Loucy (cell line): ENCODE measurements around the gene ACVR1B.

Source experiments
- H2AFZ ChIP-seq: fragments of 200-600 bp; sonication (generic); 2 replicates; pipeline ENCODE4 v1.6.0; 2016; ENCODE audit warnings: antibody characterized with exemption, mild to moderate bottlenecking, low read length, moderate library complexity
- H3F3A ChIP-seq: fragments of 200-600 bp; 2 replicates; pipeline ENCODE4 v1.6.0; 2016; ENCODE audit warnings: antibody characterized with exemption, low read depth, mild to moderate bottlenecking
- H3K27me3 ChIP-seq: fragments of 200-600 bp; sonication (generic); 2 replicates; pipeline ENCODE4 v1.6.1; 2014; ENCODE audit warnings: low read length, mild to moderate bottlenecking; ENCODE audit not compliant: insufficient read depth, poor library complexity, severe bottlenecking
- H3K36me3 ChIP-seq: fragments of 200-600 bp; sonication (generic); 2 replicates; pipeline ENCODE4 v1.6.1; 2016; ENCODE audit warnings: low read length; ENCODE audit not compliant: insufficient read depth
- H3K4me1 ChIP-seq: fragments of 200-600 bp; sonication (generic); 2 replicates; pipeline ENCODE4 v1.5.1; 2014; ENCODE audit warnings: low read length, mild to moderate bottlenecking; ENCODE audit not compliant: insufficient read depth, poor library complexity, severe bottlenecking
- H3K4me2 ChIP-seq: fragments of 200-600 bp; sonication (generic); 2 replicates; pipeline ENCODE4 v1.6.0; 2014; ENCODE audit warnings: antibody characterized with exemption, low read length, low read depth, mild to moderate bottlenecking; ENCODE audit not compliant: poor library complexity, severe bottlenecking
- H3K4me3 ChIP-seq: fragments of 200-600 bp; sonication (generic); 2 replicates; pipeline ENCODE4 v1.5.1; 2014; ENCODE audit warnings: low read length, mild to moderate bottlenecking, mixed read lengths; ENCODE audit not compliant: poor library complexity, severe bottlenecking
- H3K79me2 ChIP-seq: fragments of 200-600 bp; sonication (generic); 2 replicates; pipeline ENCODE4 v1.6.1; 2014; ENCODE audit warnings: low read length; ENCODE audit not compliant: insufficient read depth
- H3K9ac ChIP-seq: fragments of 200-600 bp; sonication (generic); 2 replicates; pipeline ENCODE4 v1.6.0; 2014; ENCODE audit warnings: mild to moderate bottlenecking, low read depth, low read length, moderate library complexity; ENCODE audit not compliant: poor library complexity, severe bottlenecking
- H3K9me2 ChIP-seq: fragments of 200-600 bp; sonication (generic); replicated peaks from 2 replicates; pipeline ENCODE4 v1.6.1; 2016; ENCODE audit warnings: low read depth, low read length, mixed read lengths
- H3K9me3 ChIP-seq: fragments of 200-600 bp; sonication (generic); 2 replicates; pipeline ENCODE4 v1.6.1; 2014; ENCODE audit warnings: mild to moderate bottlenecking, antibody characterized with exemption, low read length, low read depth; ENCODE audit not compliant: insufficient read depth
- H4K20me1 ChIP-seq: fragments of 200-600 bp; sonication (generic); 2 replicates; pipeline ENCODE4 v1.6.0; 2014; ENCODE audit warnings: antibody characterized with exemption, low read length, mild to moderate bottlenecking; ENCODE audit not compliant: insufficient read depth, poor library complexity, severe bottlenecking
- EZH2phosphoT487 ChIP-seq: fragments of 200-600 bp; IDR thresholded peaks from 2 replicates; pipeline ENCODE4 v1.6.1; 2018; ENCODE audit warnings: antibody characterized with exemption, mild to moderate bottlenecking, moderate library complexity, borderline replicate concordance
- TF ChIP-seq, protein P1 (sequence below): fragments of 200-600 bp; sonication (generic); conservative IDR thresholded peaks from 2 replicates; pipeline ENCODE4 v1.5.1; 2014; ENCODE audit warnings: mild to moderate bottlenecking, antibody characterized with exemption, low read length

Gene ACVR1B

DNA sequence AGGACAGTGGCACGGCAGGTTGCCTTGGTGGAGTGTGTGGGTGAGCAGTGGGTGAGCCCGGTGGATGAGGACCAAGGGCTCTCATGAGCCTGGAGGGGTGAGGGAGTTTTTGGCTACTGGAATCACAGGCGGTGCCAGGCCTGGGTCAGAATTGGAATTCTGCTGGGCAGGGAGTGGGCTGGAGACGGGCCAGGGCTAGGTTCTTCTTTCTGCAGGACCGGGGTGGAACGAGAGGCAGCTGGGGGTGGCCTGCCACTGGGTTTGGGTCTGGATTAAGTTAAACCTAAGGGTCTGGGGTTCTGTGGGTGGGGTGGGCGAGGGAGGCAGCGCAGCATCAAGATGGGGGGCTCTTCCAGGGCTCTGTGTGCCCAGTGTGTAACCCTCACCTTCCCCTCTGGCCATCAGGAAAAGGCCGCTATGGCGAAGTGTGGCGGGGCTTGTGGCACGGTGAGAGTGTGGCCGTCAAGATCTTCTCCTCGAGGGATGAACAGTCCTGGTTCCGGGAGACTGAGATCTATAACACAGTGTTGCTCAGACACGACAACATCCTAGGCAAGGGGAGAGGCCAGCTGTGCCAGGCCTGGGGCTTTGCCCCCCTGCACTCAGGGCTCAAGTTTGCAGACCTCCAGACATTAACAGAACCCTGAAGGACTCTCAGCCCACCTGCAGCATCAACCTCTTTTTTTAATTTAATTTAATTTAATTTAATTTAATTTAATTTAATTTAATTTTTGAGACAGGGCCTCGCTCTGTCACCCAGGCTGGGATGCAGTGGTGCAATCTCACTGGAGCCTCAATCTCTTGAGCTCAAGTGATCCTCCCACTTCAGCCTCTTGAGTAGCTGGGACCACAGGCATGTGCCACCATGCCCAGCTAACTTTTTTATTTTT is 37.2 kb upstream of the ACVR1B start:
- H3K4me1 ChIP-seq, result peaks cover 32% of the 10 kb centered on the region
- H3F3A ChIP-seq, result no peaks in the 10 kb centered on the region

DNA sequence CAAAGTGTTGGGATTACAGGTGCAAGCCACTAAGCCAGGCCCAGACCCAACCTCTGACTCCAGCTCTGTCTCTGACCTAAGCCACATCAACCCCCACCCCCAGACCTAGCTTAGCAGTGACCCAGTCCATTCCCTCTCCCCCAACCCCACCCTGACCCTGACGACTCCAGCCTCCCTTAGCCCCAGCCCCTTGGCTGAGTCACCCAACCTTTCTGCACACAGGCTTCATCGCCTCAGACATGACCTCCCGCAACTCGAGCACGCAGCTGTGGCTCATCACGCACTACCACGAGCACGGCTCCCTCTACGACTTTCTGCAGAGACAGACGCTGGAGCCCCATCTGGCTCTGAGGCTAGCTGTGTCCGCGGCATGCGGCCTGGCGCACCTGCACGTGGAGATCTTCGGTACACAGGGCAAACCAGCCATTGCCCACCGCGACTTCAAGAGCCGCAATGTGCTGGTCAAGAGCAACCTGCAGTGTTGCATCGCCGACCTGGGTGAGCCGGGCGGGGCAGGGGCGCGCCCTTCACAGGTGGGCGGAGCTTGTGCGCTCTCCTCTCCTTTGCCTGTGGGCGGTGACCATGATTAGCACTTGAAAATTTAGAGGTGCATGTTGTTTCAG is 36.4 kb upstream of the ACVR1B start:
- no peaks in the 10 kb centered on the region for H4K20me1 ChIP-seq
- no peaks in the 10 kb centered on the region for H3K9me3 ChIP-seq
- no peaks in the 10 kb centered on the region for H3K9me2 ChIP-seq
- H3K4me3 ChIP-seq, result no peak overlapping the region
- H3K4me1 ChIP-seq, result peaks cover 29% of the 10 kb centered on the region
- TF ChIP-seq, protein P1, sequence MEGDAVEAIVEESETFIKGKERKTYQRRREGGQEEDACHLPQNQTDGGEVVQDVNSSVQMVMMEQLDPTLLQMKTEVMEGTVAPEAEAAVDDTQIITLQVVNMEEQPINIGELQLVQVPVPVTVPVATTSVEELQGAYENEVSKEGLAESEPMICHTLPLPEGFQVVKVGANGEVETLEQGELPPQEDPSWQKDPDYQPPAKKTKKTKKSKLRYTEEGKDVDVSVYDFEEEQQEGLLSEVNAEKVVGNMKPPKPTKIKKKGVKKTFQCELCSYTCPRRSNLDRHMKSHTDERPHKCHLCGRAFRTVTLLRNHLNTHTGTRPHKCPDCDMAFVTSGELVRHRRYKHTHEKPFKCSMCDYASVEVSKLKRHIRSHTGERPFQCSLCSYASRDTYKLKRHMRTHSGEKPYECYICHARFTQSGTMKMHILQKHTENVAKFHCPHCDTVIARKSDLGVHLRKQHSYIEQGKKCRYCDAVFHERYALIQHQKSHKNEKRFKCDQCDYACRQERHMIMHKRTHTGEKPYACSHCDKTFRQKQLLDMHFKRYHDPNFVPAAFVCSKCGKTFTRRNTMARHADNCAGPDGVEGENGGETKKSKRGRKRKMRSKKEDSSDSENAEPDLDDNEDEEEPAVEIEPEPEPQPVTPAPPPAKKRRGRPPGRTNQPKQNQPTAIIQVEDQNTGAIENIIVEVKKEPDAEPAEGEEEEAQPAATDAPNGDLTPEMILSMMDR, result no peak
- TF ChIP-seq EZH2phosphoT487, result no peak
- no peak overlapping the region for H2AFZ ChIP-seq
- no peaks in the 10 kb centered on the region for H3K36me3 ChIP-seq
- no peak overlapping the region for H3K9ac ChIP-seq
- no peaks in the 10 kb centered on the region for H3F3A ChIP-seq
- H3K79me2 ChIP-seq, result no peaks in the 10 kb centered on the region
- no peak overlapping the region for H3K4me2 ChIP-seq
- H3K27me3 ChIP-seq, result no peaks in the 10 kb centered on the region

More for the DNA sequence above, 37.2 kb upstream of the ACVR1B start:
- Histone ChIP-seq H4K20me1 (no peaks in the 10 kb centered on the region), H3K4me3 (no peak overlapping the region), H3K79me2 (no peaks in the 10 kb centered on the region), H3K27me3 (no peaks in the 10 kb centered on the region), H2AFZ (no peak overlapping the region), H3K36me3 (no peaks in the 10 kb centered on the region), H3K9me2 (no peaks in the 10 kb centered on the region), H3K9ac (no peak overlapping the region), H3K9me3 (no peaks in the 10 kb centered on the region), H3K4me2 (no peak overlapping the region)
- TF ChIP-seq, protein P1, result no peak

DNA sequence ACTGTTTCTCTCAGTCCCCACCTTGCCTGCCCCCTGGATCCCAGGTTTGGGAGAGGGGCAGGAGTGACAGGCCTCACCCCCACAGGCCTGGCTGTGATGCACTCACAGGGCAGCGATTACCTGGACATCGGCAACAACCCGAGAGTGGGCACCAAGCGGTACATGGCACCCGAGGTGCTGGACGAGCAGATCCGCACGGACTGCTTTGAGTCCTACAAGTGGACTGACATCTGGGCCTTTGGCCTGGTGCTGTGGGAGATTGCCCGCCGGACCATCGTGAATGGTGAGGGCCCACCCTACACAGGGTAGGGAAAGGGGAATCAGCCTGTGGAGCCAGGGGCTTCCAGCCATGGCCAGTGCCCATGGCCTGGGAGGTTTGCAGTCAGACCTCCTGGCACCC is 35.5 kb upstream of the ACVR1B start:
- H3K4me3 ChIP-seq, result no peak overlapping the region
- H3K4me2 ChIP-seq, result no peak overlapping the region
- no peaks in the 10 kb centered on the region for H4K20me1 ChIP-seq
- H3K27me3 ChIP-seq, result no peaks in the 10 kb centered on the region
- peaks cover 20% of the 10 kb centered on the region for H3K4me1 ChIP-seq
- H3K9me2 ChIP-seq, result no peaks in the 10 kb centered on the region
- no peaks in the 10 kb centered on the region for H3K9me3 ChIP-seq
- H3F3A ChIP-seq, result no peaks in the 10 kb centered on the region
- no peak overlapping the region for H3K9ac ChIP-seq
- no peaks in the 10 kb centered on the region for H3K36me3 ChIP-seq
- no peaks in the 10 kb centered on the region for H3K79me2 ChIP-seq
- H2AFZ ChIP-seq, result no peak overlapping the region
- TF ChIP-seq, protein P1, result no peak
- no peak for TF ChIP-seq EZH2phosphoT487
